ENCODE results near the gene STOX2.

GRCh38 chr4:184053434-184053833 is 148.3 kb downstream of the STOX2 start:
- no peak for TF ChIP-seq POLR2AphosphoS5 (IDR thresholded peaks at IDR 0.05; ENCODE audit: borderline replicate concordance, low read depth, low read length)
- no peak for TF ChIP-seq EZH2 (IDR thresholded peaks at IDR 0.05)
- TF ChIP-seq FOXP2 (optimal IDR thresholded peaks at IDR 0.05; ENCODE audit: control extremely low read depth, extremely low read length, insufficient read depth): no peak

All from SK-N-MC (cell line).